HG02840 (cell line): ENCODE measurements around the gene NXPH2.
A peak's percentile ranks its signal among the peaks of the same experiment; 100 is the strongest.

Source experiments
- ATAC-seq: cut with Tn5 transposase; IDR thresholded peaks from one replicate; pipeline ENCODE4 v1.9.1; 2021; ENCODE audit warnings: mild to moderate bottlenecking, moderate library complexity, moderate number of reproducible peaks; ENCODE audit not compliant: unreplicated experiment, low FRiP score

Gene NXPH2

GRCh38 chr2:138713069-138713496 is 67.1 kb downstream of the NXPH2 start:
- no peak for ATAC-seq

GRCh38 chr2:138712212-138712979 is 67.8 kb downstream of the NXPH2 start:
- ATAC-seq = peak; percentile 97

- ATAC-seq = peak; percentile 30
These were observed 68.4 kb downstream of the NXPH2 start for GRCh38 chr2:138711812-138712211.

GRCh38 chr2:138708682-138709241 is 71.4 kb downstream of the NXPH2 start:
- ATAC-seq = no peak

- ATAC-seq = no peak
These were observed 72.7 kb downstream of the NXPH2 start for GRCh38 chr2:138707392-138708074.

GRCh38 chr2:138703242-138703641 is 76.9 kb downstream of the NXPH2 start:
- no peak for ATAC-seq

GRCh38 chr2:138700716-138701115 is 79.5 kb downstream of the NXPH2 start:
- no peak for ATAC-seq

- ATAC-seq = no peak
These were observed 80.8 kb downstream of the NXPH2 start for GRCh38 chr2:138699421-138699820.

- no peak for ATAC-seq
These were observed 81.8 kb downstream of the NXPH2 start for GRCh38 chr2:138698428-138698827.

GRCh38 chr2:138691667-138692066 is 88.5 kb downstream of the NXPH2 start:
- no peak for ATAC-seq

- ATAC-seq = no peak
These were observed 90.5 kb downstream of the NXPH2 start for GRCh38 chr2:138689705-138690104.

- no peak for ATAC-seq
These were observed 98.0 kb downstream of the NXPH2 start for GRCh38 chr2:138682163-138682562.

- no peak for ATAC-seq
These were observed 103.0 kb downstream of the NXPH2 start for GRCh38 chr2:138677221-138677620.

- ATAC-seq = no peak
These were observed 103.6 kb downstream of the NXPH2 start for GRCh38 chr2:138676619-138677021.

GRCh38 chr2:138671566-138671965 is 108.6 kb downstream of the NXPH2 start:
- ATAC-seq = no peak

GRCh38 chr2:138670734-138671133 is 109.5 kb downstream of the NXPH2 start:
- ATAC-seq = no peak

- ATAC-seq = no peak
These were observed 114.3 kb downstream of the NXPH2 start for GRCh38 chr2:138665937-138666336.

- no peak for ATAC-seq
These were observed 121.8 kb downstream of the NXPH2 start for GRCh38 chr2:138658187-138658894.

GRCh38 chr2:138654146-138654545 is 126.0 kb downstream of the NXPH2 start:
- no peak for ATAC-seq

GRCh38 chr2:138652378-138652777 is 127.8 kb downstream of the NXPH2 start:
- ATAC-seq = no peak

GRCh38 chr2:138649571-138649970 is 130.6 kb downstream of the NXPH2 start:
- no peak for ATAC-seq
